Neural progenitor cell (in vitro differentiated cells): ENCODE data around the gene RASSF3. TPM values are rescaled to one million over a fixed set of nuclear protein-coding genes. Genes with fewer than 3 reads are reported as not detected.

Experiments
- DNase-seq: peaks from one replicate; pipeline ENCODE4 v3.0.0-alpha.2; 2016; ENCODE audit warnings: low spot score
- H2AFZ ChIP-seq: fragments of 200-600 bp; sonication (generic); replicated peaks from 2 replicates; pipeline ENCODE4 v1.6.1; 2016; ENCODE audit warnings: antibody characterized with exemption
- H3F3A ChIP-seq: fragments of 200-600 bp; sonication (generic); 2 replicates; pipeline ENCODE4 v1.6.1; 2016; ENCODE audit warnings: antibody characterized with exemption, low read depth
- H3K27ac ChIP-seq: fragments of 200-600 bp; sonication (generic); 2 replicates; pipeline ENCODE4 v1.5.1; 2016; ENCODE audit warnings: mild to moderate bottlenecking
- H3K27me3 ChIP-seq: fragments of 200-600 bp; sonication (generic); 2 replicates; pipeline ENCODE4 v1.6.1; 2016; ENCODE audit warnings: mild to moderate bottlenecking, moderate library complexity
- H3K36me3 ChIP-seq: fragments of 200-600 bp; sonication (generic); 2 replicates; pipeline ENCODE4 v1.5.1; 2016
- H3K4me1 ChIP-seq: fragments of 200-600 bp; sonication (generic); 2 replicates; pipeline ENCODE4 v1.6.1; 2016; ENCODE audit warnings: mixed run types
- H3K4me2 ChIP-seq: fragments of 200-600 bp; sonication (generic); 2 replicates; pipeline ENCODE4 v1.6.1; 2016
- H3K4me3 ChIP-seq: fragments of 200-600 bp; sonication (generic); 2 replicates; pipeline ENCODE4 v1.5.1; 2016
- H3K79me2 ChIP-seq: fragments of 200-600 bp; sonication (generic); 2 replicates; pipeline ENCODE4 v1.6.1; 2016; ENCODE audit warnings: low read depth
- H3K9ac ChIP-seq: fragments of 200-600 bp; sonication (generic); 2 replicates; pipeline ENCODE4 v1.6.1; 2016
- H3K9me3 ChIP-seq: fragments of 200-600 bp; sonication (generic); 2 replicates; pipeline ENCODE4 v1.5.1; 2016; ENCODE audit warnings: low read depth
- H4K20me1 ChIP-seq: fragments of 200-600 bp; sonication (generic); 2 replicates; pipeline ENCODE4 v1.6.1; 2016; ENCODE audit warnings: low read depth
- H3K27ac Mint-ChIP-seq: 3 replicates; pipeline ENCODE4 v1.8.0; 2021; ENCODE audit warnings: mixed read lengths
- H3K27me3 Mint-ChIP-seq: 2 replicates; pipeline ENCODE4 v1.8.0; 2022; ENCODE audit warnings: low read depth, mild to moderate bottlenecking, inconsistent platforms, moderate library complexity, mixed read lengths; ENCODE audit not compliant: insufficient read depth
- H3K36me3 Mint-ChIP-seq: 3 replicates; pipeline ENCODE4 v1.8.0; 2021; ENCODE audit warnings: mixed read lengths
- H3K4me1 Mint-ChIP-seq: 3 replicates; pipeline ENCODE4 v1.8.0; 2021; ENCODE audit warnings: mixed read lengths
- H3K4me3 Mint-ChIP-seq: 3 replicates; pipeline ENCODE4 v1.8.0; 2021; ENCODE audit warnings: mild to moderate bottlenecking, moderate library complexity, mixed read lengths
- H3K9me3 Mint-ChIP-seq: 3 replicates; pipeline ENCODE4 v1.8.0; 2020; ENCODE audit warnings: mixed read lengths
- EZH2 ChIP-seq: fragments of 200-600 bp; sonication (generic); IDR thresholded peaks from 2 replicates; pipeline ENCODE4 v1.6.1; 2017; ENCODE audit warnings: antibody characterized with exemption, mild to moderate bottlenecking, moderate library complexity
- EZH2phosphoT487 ChIP-seq: fragments of 200-600 bp; sonication (generic); IDR thresholded peaks from 2 replicates; pipeline ENCODE4 v1.6.1; 2017; ENCODE audit warnings: antibody characterized with exemption
- total RNA-seq: library from RNA; depleted of rRNA; stranded (reverse); fragments of >200 nt; gene quantifications from 2 replicates; pipeline ENCODE4 v1.2.3, GENCODE V29; 2015; ENCODE audit warnings: low replicate concordance
- TF ChIP-seq, protein P1 (sequence below): fragments of 200-600 bp; sonication (generic); IDR thresholded peaks from 2 replicates; pipeline ENCODE4 v1.5.1; 2017; ENCODE audit warnings: antibody characterized with exemption, mild to moderate bottlenecking

Gene RASSF3
- total RNA-seq, 1 donor from 2014 or later: 14.5 TPM

- Histone ChIP-seq H3K9ac (no peak overlapping the region), H3K36me3 (no peaks in the 10 kb centered on the region), H3K4me1 (no peaks in the 10 kb centered on the region), H3K4me3 (no peak overlapping the region), H3K79me2 (peaks cover 33% of the 10 kb centered on the region), H3K4me2 (no peak overlapping the region), H3K27ac (no peak overlapping the region), H3K27me3 (no peaks in the 10 kb centered on the region), H4K20me1 (peaks cover 3% of the 10 kb centered on the region), H3F3A (no peaks in the 10 kb centered on the region), H3K9me3 (no peaks in the 10 kb centered on the region), H2AFZ (no peak overlapping the region)
- H3K36me3 Mint-ChIP-seq: peaks cover 25% of the 10 kb centered on the region
- peaks cover 11% of the 10 kb centered on the region for H3K4me1 Mint-ChIP-seq
- DNase-seq: no peak
- no peaks in the 10 kb centered on the region for H3K27me3 Mint-ChIP-seq
- H3K27ac Mint-ChIP-seq: no peak overlapping the region
- H3K4me3 Mint-ChIP-seq: no peak overlapping the region
- TF ChIP-seq EZH2phosphoT487 (no peak), EZH2 (no peak)
- TF ChIP-seq, protein P1, sequence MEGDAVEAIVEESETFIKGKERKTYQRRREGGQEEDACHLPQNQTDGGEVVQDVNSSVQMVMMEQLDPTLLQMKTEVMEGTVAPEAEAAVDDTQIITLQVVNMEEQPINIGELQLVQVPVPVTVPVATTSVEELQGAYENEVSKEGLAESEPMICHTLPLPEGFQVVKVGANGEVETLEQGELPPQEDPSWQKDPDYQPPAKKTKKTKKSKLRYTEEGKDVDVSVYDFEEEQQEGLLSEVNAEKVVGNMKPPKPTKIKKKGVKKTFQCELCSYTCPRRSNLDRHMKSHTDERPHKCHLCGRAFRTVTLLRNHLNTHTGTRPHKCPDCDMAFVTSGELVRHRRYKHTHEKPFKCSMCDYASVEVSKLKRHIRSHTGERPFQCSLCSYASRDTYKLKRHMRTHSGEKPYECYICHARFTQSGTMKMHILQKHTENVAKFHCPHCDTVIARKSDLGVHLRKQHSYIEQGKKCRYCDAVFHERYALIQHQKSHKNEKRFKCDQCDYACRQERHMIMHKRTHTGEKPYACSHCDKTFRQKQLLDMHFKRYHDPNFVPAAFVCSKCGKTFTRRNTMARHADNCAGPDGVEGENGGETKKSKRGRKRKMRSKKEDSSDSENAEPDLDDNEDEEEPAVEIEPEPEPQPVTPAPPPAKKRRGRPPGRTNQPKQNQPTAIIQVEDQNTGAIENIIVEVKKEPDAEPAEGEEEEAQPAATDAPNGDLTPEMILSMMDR: no peak
- peaks cover 6% of the 10 kb centered on the region for H3K9me3 Mint-ChIP-seq
Observed at GRCh38 chr12:64635356-64635998, 25.2 kb downstream of the RASSF3 start.

- H3K27me3 Mint-ChIP-seq: no peaks in the 10 kb centered on the region
- H4K20me1 ChIP-seq: peaks cover 3% of the 10 kb centered on the region
Observed at GRCh38 chr12:64636856-64637255, 26.6 kb downstream of the RASSF3 start.

GRCh38 chr12:64639466-64639865 lies 29.2 kb downstream of the RASSF3 start:
- peaks cover 11% of the 10 kb centered on the region for H3K4me1 Mint-ChIP-seq
- no peaks in the 10 kb centered on the region for H3K4me1 ChIP-seq
- no peak overlapping the region for H3K4me3 Mint-ChIP-seq
- H3K79me2 ChIP-seq: peaks cover 49% of the 10 kb centered on the region
- no peaks in the 10 kb centered on the region for H3F3A ChIP-seq
- no peaks in the 10 kb centered on the region for H3K27me3 ChIP-seq
- H3K9ac ChIP-seq: no peak overlapping the region
- no peak overlapping the region for H3K4me2 ChIP-seq
- H3K36me3 ChIP-seq: no peaks in the 10 kb centered on the region
- no peak overlapping the region for H3K4me3 ChIP-seq
- H2AFZ ChIP-seq: no peak overlapping the region
- H3K36me3 Mint-ChIP-seq: peaks cover 6% of the 10 kb centered on the region
- TF ChIP-seq, protein P1: no peak
- TF ChIP-seq EZH2phosphoT487: no peak
- TF ChIP-seq EZH2: no peak
- no peak overlapping the region for H3K27ac Mint-ChIP-seq
- no peaks in the 10 kb centered on the region for H3K9me3 Mint-ChIP-seq
- H3K27ac ChIP-seq: no peak overlapping the region
- H4K20me1 ChIP-seq: peaks cover under 1% of the 10 kb centered on the region
- no peaks in the 10 kb centered on the region for H3K9me3 ChIP-seq
- no peak for DNase-seq
- no peaks in the 10 kb centered on the region for H3K27me3 Mint-ChIP-seq

More at GRCh38 chr12:64636856-64637255, 26.6 kb downstream of the RASSF3 start:
- Histone ChIP-seq H3K4me1 (no peaks in the 10 kb centered on the region), H3F3A (no peaks in the 10 kb centered on the region), H3K27me3 (no peaks in the 10 kb centered on the region), H3K9ac (no peak overlapping the region), H2AFZ (no peak overlapping the region), H3K79me2 (peaks cover 36% of the 10 kb centered on the region), H3K36me3 (no peaks in the 10 kb centered on the region), H3K4me2 (no peak overlapping the region), H3K4me3 (no peak overlapping the region), H3K9me3 (no peaks in the 10 kb centered on the region), H3K27ac (no peak overlapping the region)
- Mint-ChIP-seq H3K9me3 (no peaks in the 10 kb centered on the region), H3K4me1 (peaks cover 11% of the 10 kb centered on the region), H3K36me3 (peaks cover 15% of the 10 kb centered on the region), H3K27ac (no peak overlapping the region), H3K4me3 (no peak overlapping the region)
- no peak for DNase-seq
- no peak for TF ChIP-seq EZH2phosphoT487
- TF ChIP-seq, protein P1: no peak
- TF ChIP-seq EZH2: no peak
